T-helper 17 cell (primary cell): ENCODE data around the gene CLCN1. TPM values are rescaled to one million over a fixed set of nuclear protein-coding genes. Genes with fewer than 3 reads are reported as not detected.
"Not testable (repeated sequence)": the region's sequence is repeated elsewhere in the genome, so short reads cannot be mapped to it uniquely, and the experiment has no call there.

Experiments used
- ATAC-seq: fragments of 150-1000 bp; cut with Tn5 transposase; 2 replicates; pipeline ENCODE4 v1.10.0; 2021; ENCODE audit warnings: mild to moderate bottlenecking, moderate library complexity
- DNase-seq, 3 donors: peaks; one replicate each; pipeline versions ENCODE4 v3.0.0 to v3.0.0-alpha.2; 2020 to 2021
- H3K9me3 ChIP-seq: one replicate; pipeline ENCODE4 v1.7.0; 2013; ENCODE audit warnings: low read length, mild to moderate bottlenecking; ENCODE audit not compliant: control insufficient read depth, poor library complexity, severe bottlenecking
- H3K27ac Mint-ChIP-seq: one replicate; pipeline ENCODE4 v1.8.0; 2022; ENCODE audit warnings: mild to moderate bottlenecking, moderate library complexity, mixed read lengths
- H3K27me3 Mint-ChIP-seq: one replicate; pipeline ENCODE4 v1.8.0; 2022; ENCODE audit warnings: mixed read lengths
- H3K36me3 Mint-ChIP-seq: one replicate; pipeline ENCODE4 v1.8.0; 2022; ENCODE audit warnings: low read depth, mixed read lengths
- H3K4me1 Mint-ChIP-seq: one replicate; pipeline ENCODE4 v1.8.0; 2022; ENCODE audit warnings: mild to moderate bottlenecking, mixed read lengths
- H3K4me3 Mint-ChIP-seq: one replicate; pipeline ENCODE4 v1.8.0; 2022; ENCODE audit warnings: mild to moderate bottlenecking, moderate library complexity, mixed read lengths
- total RNA-seq, 4 donors: library from RNA in 2 of 4; stranded (reverse) in 2 of 4; gene quantifications; one replicate each; pipeline ENCODE4 v1.2.3 and lab custom pipeline; 2022 to 2026

Gene CLCN1
- total RNA-seq, 2 donors from 2014 or later = not detected

DNA sequence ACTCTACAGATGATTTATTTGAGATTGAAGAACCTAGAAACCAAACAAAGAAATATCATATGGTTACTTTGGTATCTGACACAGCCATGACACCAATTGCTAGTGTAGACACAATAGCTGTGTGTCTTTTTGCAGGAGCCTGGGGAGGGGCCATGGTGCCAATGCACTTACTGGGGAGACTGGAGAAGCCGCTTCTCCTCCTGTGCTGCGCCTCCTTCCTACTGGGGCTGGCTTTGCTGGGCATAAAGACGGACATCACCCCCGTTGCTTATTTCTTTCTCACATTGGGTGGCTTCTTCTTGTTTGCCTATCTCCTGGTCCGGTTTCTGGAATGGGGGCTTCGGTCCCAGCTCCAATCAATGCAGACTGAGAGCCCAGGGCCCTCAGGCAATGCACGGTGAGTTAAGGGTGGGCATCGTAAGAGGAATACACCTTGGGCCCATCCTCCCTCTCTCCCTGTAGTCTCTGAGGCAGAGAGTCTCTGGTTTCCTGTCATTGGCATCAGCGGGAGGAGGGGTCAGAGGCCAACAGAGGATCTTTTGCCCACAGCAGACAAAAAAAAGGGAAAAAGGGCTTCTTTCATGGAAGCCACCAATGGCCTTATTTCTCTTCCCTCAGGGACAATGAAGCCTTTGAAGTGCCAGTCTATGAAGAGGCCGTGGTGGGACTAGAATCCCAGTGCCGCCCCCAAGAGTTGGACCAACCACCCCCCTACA, 29.9 kb upstream of the CLCN1 start:
- Mint-ChIP-seq H3K4me1 (peaks cover 41% of the 10 kb centered on the region), H3K36me3 (peaks cover 3% of the 10 kb centered on the region), H3K27me3 (no peaks in the 10 kb centered on the region), H3K27ac (no peak overlapping the region), H3K4me3 (no peak overlapping the region)
- DNase-seq (no peak), ATAC-seq (no peak)
- H3K9me3 ChIP-seq = no peaks in the 10 kb centered on the region

GRCh38 chr7:143286522-143286890, 29.4 kb upstream of the CLCN1 start:
- H3K4me1 Mint-ChIP-seq = peaks cover 46% of the 10 kb centered on the region
- peak overlapping the region; percentile 49 for H3K27ac Mint-ChIP-seq

DNA sequence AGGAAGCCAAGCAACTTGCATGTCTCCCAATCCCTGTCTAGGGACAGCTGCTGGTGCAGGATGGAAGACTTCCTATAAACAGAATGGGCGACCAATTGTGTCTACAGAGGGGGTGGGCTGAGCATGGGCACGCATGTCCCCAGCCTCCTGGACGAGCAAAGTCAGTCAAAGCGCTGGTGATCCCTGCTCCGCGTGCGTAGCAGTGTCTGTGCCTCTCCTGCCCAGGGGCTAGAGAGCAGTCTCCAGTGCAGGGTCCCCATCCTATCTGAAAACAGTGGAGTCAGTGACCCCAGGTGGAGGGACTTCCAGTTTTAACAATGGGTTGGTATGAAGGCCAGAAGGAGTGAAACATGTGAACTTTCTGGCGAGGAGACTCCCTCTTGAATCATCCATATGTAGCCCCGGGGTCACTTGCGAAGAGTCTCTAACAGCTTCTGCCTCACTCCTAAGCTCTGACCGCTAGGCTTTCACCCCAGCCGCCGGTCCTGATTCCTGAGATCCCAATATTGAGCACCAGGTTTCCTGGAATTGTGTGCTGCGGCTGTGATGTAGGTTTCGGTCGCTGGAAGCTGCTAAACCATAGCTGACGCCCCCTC, 28.5 kb upstream of the CLCN1 start:
- H3K27ac Mint-ChIP-seq = peak overlapping the region; percentile 49

More at GRCh38 chr7:143286522-143286890, 29.4 kb upstream of the CLCN1 start:
- Mint-ChIP-seq H3K4me3 (no peak overlapping the region), H3K36me3 (peaks cover 4% of the 10 kb centered on the region), H3K27me3 (no peaks in the 10 kb centered on the region)
- ATAC-seq = no peak
- no peak for DNase-seq
- H3K9me3 ChIP-seq = no peaks in the 10 kb centered on the region

GRCh38 chr7:143287935-143288826, 27.7 kb upstream of the CLCN1 start, which contains the start of gene CASP2:
Gene CASP2 (plus strand): TSS chr7:143288351. CDS start chr7:143288456, 105 bp downstream.
- Mint-ChIP-seq H3K4me1 (peaks cover 51% of the 10 kb centered on the region), H3K27me3 (no peaks in the 10 kb centered on the region), H3K36me3 (peaks cover 5% of the 10 kb centered on the region), H3K27ac (peak within 1 kb of the TSS; percentile 49), H3K4me3 (peak within 1 kb of the TSS; percentile 96)
- peak; percentile 99 to 100 (median 100) for DNase-seq
- ATAC-seq = peak; percentile 96
- H3K9me3 ChIP-seq = no peaks in the 10 kb centered on the region

More for the DNA sequence above, 28.5 kb upstream of the CLCN1 start:
- no peaks in the 10 kb centered on the region for H3K27me3 Mint-ChIP-seq
- H3K4me3 Mint-ChIP-seq = peak overlapping the region; percentile 96
- peaks cover 51% of the 10 kb centered on the region for H3K4me1 Mint-ChIP-seq
- ATAC-seq = no peak
- DNase-seq = no peak
- H3K36me3 Mint-ChIP-seq = peaks cover 5% of the 10 kb centered on the region
- H3K9me3 ChIP-seq = no peaks in the 10 kb centered on the region

- H3K36me3 Mint-ChIP-seq = peaks cover 5% of the 10 kb centered on the region
- peak overlapping the region; percentile 96 for H3K4me3 Mint-ChIP-seq
- ATAC-seq = no peak
- H3K27ac Mint-ChIP-seq = peak overlapping the region; percentile 49
- peaks cover 45% of the 10 kb centered on the region for H3K4me1 Mint-ChIP-seq
- DNase-seq = no peak
- no peaks in the 10 kb centered on the region for H3K9me3 ChIP-seq
- no peaks in the 10 kb centered on the region for H3K27me3 Mint-ChIP-seq
Observed at GRCh38 chr7:143288836-143289235, 27.1 kb upstream of the CLCN1 start.

- Mint-ChIP-seq H3K36me3 (peaks cover 5% of the 10 kb centered on the region), H3K4me3 (peak overlapping the region; percentile 96), H3K27ac (peak overlapping the region; percentile 49), H3K27me3 (no peaks in the 10 kb centered on the region), H3K4me1 (peaks cover 44% of the 10 kb centered on the region)
- no peaks in the 10 kb centered on the region for H3K9me3 ChIP-seq
- no peak for DNase-seq
- no peak for ATAC-seq
Observed at GRCh38 chr7:143289421-143289820, 26.5 kb upstream of the CLCN1 start.

DNA sequence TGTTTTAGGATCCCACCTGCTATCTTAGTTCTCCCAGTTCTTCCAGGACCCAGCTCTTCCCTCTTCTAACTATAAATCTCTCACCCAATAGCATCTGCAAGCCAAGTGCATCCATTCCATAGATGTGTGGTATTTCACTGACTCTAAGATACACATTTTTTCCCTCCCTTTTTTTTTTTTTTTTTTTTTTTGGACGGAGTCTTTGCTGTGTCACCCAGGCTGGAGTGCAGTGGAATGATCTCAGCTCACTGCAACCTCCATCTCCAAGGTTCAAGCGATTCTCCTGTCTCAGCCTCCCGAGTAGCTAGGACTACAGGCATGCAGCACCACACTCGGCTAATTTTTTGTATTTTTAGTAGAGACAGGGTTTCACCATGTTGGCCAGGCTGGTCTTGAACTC, 26.0 kb upstream of the CLCN1 start:
- H3K9me3 ChIP-seq, H3K27me3 Mint-ChIP-seq, ATAC-seq, DNase-seq, H3K36me3 Mint-ChIP-seq: not testable (repeated sequence)
- H3K27ac Mint-ChIP-seq = peak overlapping the region; percentile 49
- peaks cover 43% of the 10 kb centered on the region for H3K4me1 Mint-ChIP-seq
- peak overlapping the region; percentile 96 for H3K4me3 Mint-ChIP-seq

DNA sequence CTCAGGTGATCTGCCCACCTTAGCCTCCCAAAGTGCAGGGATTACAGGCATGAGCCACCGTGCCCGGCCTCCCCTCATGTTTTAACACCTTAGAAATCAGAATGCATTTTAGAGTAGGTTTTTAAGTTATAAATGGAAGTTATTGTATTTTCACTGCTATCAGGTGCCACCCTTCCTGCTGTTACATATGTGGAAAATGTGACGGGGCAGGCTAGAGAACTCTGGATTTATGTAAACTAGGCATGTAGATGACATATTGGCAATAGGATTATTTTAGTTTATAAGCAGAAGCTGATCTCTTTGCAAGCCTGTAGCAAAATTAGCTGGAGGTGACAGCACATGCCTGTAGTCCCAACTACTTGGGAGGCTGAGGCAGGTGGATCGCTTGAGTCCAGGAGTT, 25.6 kb upstream of the CLCN1 start:
- Mint-ChIP-seq H3K27me3 (no peaks in the 10 kb centered on the region), H3K4me3 (peak overlapping the region; percentile 96), H3K36me3 (peaks cover 5% of the 10 kb centered on the region), H3K4me1 (peaks cover 43% of the 10 kb centered on the region), H3K27ac (peak overlapping the region; percentile 49)
- H3K9me3 ChIP-seq = no peaks in the 10 kb centered on the region
- DNase-seq = no peak
- no peak for ATAC-seq

DNA sequence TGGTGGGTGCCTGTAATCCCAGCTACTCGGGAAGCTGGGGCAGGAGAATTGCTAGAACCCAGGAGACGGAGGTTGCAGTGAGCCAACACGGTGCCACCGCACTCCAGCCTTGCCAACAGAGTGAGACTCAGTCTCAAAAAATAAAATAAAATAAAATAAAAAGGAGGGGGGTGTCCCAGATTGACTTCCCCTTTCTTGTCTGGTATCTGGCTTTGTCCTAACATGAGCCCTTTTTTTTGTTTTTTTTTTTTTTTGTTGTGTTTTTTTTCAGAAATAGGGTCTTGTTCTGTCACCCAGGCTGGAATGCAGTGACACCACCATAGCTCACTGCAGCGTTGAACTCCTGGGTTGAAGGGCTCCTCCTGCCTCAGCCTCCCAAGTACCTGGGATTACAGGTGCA, 23.0 kb upstream of the CLCN1 start:
- Mint-ChIP-seq H3K27me3 (no peaks in the 10 kb centered on the region), H3K4me1 (peaks cover 51% of the 10 kb centered on the region), H3K4me3 (no peak overlapping the region), H3K27ac (no peak overlapping the region), H3K36me3 (peaks cover 11% of the 10 kb centered on the region)
- no peaks in the 10 kb centered on the region for H3K9me3 ChIP-seq
- DNase-seq (no peak), ATAC-seq (no peak)

DNA sequence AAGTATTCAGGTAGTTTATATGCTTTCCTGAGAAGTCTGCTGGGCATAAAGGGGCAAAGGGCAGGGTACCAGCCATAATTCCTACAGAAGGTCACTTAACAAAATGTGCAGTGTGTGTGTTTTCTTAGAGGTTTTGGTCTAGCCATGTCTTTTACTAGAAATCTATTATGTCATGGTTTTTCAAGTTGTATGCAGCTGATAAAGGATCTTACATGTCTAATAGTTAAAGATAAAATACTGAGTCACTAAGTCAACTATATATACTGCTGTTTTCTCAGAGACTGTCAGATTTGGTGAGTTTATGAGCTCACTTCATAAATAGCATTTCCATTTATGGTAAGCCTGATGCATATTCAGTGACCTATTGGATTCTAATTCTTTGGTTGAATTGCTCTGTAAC, 20.0 kb upstream of the CLCN1 start:
- DNase-seq (no peak), ATAC-seq (no peak)
- Mint-ChIP-seq H3K4me3 (no peak overlapping the region), H3K36me3 (peaks cover 15% of the 10 kb centered on the region), H3K27ac (peak overlapping the region; percentile 76), H3K4me1 (peaks cover 49% of the 10 kb centered on the region), H3K27me3 (no peaks in the 10 kb centered on the region)
- no peaks in the 10 kb centered on the region for H3K9me3 ChIP-seq

DNA sequence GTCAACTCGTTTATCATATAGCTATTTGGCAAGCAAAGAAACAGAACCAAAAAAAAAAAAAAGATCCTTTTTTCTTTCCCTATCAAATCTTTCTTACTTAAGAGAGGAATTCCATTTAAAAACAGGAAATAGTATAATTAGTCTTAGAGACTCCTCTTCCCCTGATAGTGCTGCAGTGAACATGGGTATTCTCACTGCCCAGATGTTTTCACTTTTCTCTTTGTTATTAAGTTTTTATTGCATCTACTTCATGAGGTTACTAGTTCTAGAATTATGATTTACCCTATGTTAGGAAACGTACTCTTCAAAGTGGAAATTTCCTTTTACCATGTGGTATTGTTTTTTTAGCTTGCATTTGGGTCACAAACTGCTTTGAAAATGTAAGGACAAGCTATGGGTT, 19.2 kb upstream of the CLCN1 start:
- Mint-ChIP-seq H3K4me1 (peaks cover 45% of the 10 kb centered on the region), H3K36me3 (peaks cover 13% of the 10 kb centered on the region), H3K27ac (peak overlapping the region; percentile 76), H3K4me3 (no peak overlapping the region), H3K27me3 (no peaks in the 10 kb centered on the region)
- ATAC-seq = no peak
- no peak for DNase-seq
- H3K9me3 ChIP-seq = no peaks in the 10 kb centered on the region

GRCh38 chr7:143299346-143299745, 16.6 kb upstream of the CLCN1 start:
- no peak overlapping the region for H3K4me3 Mint-ChIP-seq

DNA sequence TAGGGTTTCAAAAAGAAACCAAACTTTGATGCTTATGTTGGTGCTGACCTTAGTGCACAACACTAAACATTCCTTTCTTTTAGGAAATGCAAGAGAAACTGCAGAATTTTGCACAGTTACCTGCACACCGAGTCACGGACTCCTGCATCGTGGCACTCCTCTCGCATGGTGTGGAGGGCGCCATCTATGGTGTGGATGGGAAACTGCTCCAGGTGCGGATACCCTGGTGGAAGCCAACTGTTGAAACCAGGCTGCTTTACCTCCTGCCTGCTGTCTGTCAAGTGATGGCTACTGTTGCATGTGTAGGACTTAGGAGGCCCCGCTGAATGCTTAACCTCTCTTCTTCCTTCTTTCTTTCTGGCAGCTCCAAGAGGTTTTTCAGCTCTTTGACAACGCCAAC, 16.1 kb upstream of the CLCN1 start:
- H3K4me3 Mint-ChIP-seq = no peak overlapping the region
- peak; percentile 99 for ATAC-seq
- no peaks in the 10 kb centered on the region for H3K27me3 Mint-ChIP-seq
- H3K36me3 Mint-ChIP-seq = peaks cover 19% of the 10 kb centered on the region
- no peaks in the 10 kb centered on the region for H3K9me3 ChIP-seq
- H3K4me1 Mint-ChIP-seq = peaks cover 42% of the 10 kb centered on the region
- H3K27ac Mint-ChIP-seq = peak overlapping the region; percentile 78
- peak; percentile 22 to 65 (median 44) for DNase-seq

More at GRCh38 chr7:143299346-143299745, 16.6 kb upstream of the CLCN1 start:
- DNase-seq (no peak), ATAC-seq (no peak)
- Mint-ChIP-seq H3K4me1 (peaks cover 39% of the 10 kb centered on the region), H3K27ac (peak overlapping the region; percentile 78), H3K27me3 (no peaks in the 10 kb centered on the region), H3K36me3 (peaks cover 19% of the 10 kb centered on the region)
- no peaks in the 10 kb centered on the region for H3K9me3 ChIP-seq
